Left renal pelvis (tissue), 4 donors: Measurements from ENCODE around the gene PDE4B. TPM values are rescaled to one million over a fixed set of nuclear protein-coding genes. Genes with fewer than 3 reads are reported as not detected.
"Not testable (repeated sequence)": the region's sequence is repeated elsewhere in the genome, so short reads cannot be mapped to it uniquely, and the experiment has no call there.

Experiments
- DNase-seq, 4 donors: peaks; one replicate each; pipeline ENCODE4 v3.0.0-alpha.2; 2013; ENCODE audit warnings: low read depth in 4 of 4, low spot score in 3 of 4
- polyA plus RNA-seq, 4 donors: library from polyadenylated mRNA; unstranded; fragments of 120-200 nt; gene quantifications; one replicate each; pipeline ENCODE4 v1.2.1, GENCODE V29; 2013; ENCODE audit not compliant: insufficient read length in 4 of 4

The PDE4B gene
- polyA plus RNA-seq, 4 donors: 6.5 to 11.2 (median 8.3) TPM

- no peak for DNase-seq
These were observed 156.5 kb downstream of the PDE4B start for GRCh38 chr1:65949230-65949626.

GRCh38 chr1:65949933-65950332 lies 157.2 kb downstream of the PDE4B start:
- DNase-seq: no peak

DNA sequence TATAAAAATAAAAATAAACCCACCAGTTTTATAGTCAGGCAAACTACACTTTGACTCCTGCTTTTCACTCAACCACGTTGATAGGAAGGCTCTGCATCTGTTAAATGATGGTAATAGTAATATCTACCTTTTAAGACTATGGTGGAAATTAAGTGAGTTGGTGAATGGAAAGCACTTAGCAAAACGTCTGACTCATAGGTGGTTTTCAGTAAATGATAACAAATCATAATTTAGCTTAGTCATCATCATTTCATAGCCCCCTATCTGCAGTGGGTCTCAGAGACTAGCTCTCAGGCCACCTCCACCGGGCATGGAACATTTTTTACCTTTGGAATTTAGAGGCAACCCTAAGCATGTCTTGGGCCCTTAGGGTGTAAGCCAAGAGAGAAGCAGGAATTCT lies 160.0 kb downstream of the PDE4B start:
- DNase-seq: no peak

DNA sequence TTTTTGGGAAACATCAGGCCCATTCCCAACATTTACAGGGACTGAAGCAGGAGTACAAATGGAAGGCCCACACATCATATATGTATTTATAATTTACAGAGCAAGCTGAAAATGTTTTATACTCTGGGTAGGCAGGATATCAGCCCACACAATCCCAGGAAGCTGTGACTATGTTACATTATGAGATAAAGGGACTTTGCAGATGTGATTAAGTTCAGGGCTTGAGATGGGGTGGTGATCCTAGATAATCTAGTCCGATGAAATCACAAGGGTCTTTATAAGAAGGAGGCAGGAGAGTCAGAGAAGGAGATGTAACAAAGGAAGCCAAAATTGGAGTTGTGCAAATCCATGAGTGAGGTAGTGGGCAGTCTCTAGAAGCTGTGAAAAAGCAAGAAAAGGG lies 160.5 kb downstream of the PDE4B start:
- DNase-seq: no peak

DNA sequence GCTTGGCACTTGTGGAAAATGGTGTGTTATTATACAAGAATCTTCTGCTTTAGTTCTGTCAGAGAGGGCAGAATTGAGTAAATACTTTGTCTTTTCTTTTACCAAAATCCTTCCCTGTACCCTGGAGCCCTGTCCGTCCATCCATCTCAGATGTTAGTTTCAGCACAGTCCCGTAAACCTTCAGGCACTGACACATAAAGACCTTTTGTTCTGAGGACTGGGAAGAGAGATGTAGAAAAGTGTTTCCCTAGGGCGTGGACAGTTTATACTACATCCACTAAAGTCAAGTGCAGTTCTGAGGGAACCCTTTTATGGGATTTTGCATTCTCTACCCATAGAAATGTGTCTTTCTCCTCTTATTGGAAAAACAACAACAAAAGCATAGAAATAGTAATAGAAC lies 162.4 kb downstream of the PDE4B start:
- DNase-seq: no peak

DNA sequence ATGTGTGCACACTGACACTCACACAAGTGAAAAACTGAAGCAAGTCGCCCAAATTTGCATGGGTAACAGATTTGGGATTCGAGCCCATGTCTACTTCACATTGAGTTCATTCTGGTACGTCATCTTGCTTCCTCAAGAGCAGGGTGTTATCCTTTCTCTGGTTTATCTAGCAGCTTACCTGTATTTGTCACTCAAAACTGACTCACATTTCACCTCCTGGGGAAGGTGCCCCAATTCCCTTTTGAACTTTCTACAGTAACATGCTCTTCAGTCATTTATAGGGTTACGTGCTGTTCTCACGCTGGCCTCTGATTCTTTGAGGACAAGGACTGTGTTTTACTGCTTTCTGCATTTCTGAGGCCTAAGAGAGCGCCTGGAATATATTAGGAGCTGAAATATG lies 162.8 kb downstream of the PDE4B start:
- DNase-seq: no peak

GRCh38 chr1:65958561-65959350 lies 166.1 kb downstream of the PDE4B start:
- peak in 2 of 4 donors; percentile 29 to 38 for DNase-seq

DNA sequence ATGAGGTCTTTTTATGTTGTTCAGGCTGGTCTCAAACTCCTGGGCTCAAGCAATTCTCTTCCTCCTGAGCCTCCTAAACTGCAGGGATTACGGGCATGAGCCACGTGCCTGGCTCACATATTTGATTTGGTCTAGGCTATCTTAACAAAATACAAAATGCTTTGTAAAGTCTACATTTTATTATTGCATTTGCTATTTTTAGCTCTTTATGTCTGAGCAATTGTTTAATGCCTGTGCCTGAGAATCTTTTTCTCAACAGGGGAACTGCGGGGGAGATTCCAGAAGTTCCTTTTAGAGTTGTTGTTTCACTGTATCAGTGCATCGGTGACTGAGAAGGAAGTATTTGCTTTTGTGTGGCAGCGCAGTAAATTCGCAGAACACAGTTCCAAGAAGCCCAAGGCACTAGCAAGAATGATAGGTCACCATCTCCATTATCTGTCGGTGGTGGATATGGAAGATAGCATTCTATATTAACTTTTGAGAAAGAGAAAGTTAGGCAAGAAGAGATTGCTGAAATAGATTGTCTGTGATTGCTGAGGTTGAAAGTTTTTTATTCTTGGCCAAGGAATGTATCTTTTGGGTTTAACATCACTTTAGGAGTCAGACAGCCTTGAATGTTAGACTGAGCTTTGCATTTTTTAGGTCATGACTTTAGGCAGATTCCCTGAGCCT lies 167.3 kb downstream of the PDE4B start:
- no peak for DNase-seq

- no peak for DNase-seq
These were observed 170.6 kb downstream of the PDE4B start for GRCh38 chr1:65963156-65963888.

- DNase-seq: no peak
These were observed 171.4 kb downstream of the PDE4B start for GRCh38 chr1:65964123-65964522.

GRCh38 chr1:65965112-65965996 lies 172.7 kb downstream of the PDE4B start:
- no peak for DNase-seq

DNA sequence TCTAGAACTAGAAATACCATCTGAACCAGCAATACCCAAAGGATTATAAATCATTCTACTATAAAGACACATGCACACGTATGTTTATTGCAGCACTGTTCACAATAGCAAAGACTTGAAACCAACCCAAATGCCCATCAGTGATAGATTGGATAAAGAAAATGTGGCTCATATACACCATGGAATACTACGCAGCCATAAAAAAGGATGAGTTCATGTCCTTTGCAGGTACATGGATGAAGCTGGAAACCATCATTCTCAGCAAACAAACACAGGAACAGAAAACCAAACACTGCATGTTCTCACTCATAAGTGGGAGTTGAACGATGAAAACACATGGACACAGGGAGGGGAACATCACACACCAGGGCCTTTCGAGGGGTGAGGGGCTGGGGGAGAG lies 174.8 kb downstream of the PDE4B start:
- not testable (repeated sequence) for DNase-seq

DNA sequence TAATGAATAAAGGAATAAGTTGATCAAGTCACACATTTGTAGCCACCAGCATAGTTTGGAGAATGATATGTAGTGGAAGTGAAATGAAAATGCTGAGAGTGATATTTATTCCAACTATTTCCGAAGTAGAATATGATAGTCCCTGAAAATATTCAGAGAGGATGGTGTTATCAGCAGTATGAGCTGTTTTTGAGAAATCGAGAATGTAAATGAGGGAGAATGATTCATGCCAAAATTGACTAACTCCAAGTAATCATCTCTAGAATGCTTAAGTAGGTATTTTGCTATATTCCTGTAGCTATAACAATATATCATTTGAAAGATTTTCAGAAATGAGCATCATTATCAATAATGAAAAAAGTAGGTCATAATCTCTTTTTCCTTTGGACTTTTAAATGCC lies 178.9 kb downstream of the PDE4B start:
- no peak for DNase-seq

DNA sequence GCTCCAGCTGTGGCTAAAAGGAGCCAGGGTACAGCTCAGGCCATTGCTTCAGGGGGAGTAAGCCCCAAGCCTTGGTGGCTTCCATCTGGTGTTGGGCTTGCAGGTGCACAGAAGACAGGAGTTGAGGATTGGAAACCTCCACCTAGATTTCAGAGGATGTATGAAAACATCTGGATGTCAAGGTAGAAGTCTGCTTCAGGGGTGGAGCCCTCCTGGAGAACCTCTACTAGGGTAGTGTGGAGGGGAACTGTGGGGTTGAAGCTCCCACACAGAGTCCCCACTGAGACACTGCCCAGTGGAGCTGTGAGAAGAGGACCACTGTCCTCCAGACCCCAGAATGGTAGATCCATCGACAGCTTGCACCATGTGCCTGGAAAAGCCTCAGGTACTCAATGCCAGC lies 183.0 kb downstream of the PDE4B start:
- no peak for DNase-seq

- DNase-seq: no peak
These were observed 186.7 kb downstream of the PDE4B start for GRCh38 chr1:65979136-65980044.

DNA sequence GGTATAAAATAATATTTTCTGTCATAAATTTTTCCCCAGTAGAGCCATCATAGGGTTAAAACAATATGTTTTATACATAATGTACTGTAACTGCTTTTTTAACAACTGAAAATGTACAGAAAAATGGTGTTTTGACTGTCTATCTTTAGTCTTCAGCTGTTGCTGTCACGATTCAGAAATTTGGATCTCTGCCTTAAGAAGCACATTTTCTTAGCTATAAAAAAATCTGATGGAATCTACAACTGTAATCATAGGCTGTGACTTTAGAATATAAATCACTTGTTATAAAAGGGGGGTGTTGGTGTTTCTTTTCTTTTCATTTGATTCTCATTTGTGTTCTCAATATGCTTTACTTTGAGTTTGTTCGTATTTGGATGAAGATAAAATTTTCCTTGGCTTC lies 187.5 kb downstream of the PDE4B start:
- no peak for DNase-seq

GRCh38 chr1:65983500-65983899 lies 190.8 kb downstream of the PDE4B start:
- DNase-seq: no peak

GRCh38 chr1:65985393-65986066 lies 192.8 kb downstream of the PDE4B start:
- DNase-seq: no peak

GRCh38 chr1:65986146-65986545 lies 193.5 kb downstream of the PDE4B start:
- DNase-seq: no peak
